ENCODE measurements around the gene SLC25A48.

Gene SLC25A48, protein sequence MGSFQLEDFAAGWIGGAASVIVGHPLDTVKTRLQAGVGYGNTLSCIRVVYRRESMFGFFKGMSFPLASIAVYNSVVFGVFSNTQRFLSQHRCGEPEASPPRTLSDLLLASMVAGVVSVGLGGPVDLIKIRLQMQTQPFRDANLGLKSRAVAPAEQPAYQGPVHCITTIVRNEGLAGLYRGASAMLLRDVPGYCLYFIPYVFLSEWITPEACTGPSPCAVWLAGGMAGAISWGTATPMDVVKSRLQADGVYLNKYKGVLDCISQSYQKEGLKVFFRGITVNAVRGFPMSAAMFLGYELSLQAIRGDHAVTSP

GRCh38 chr5:135834639-135835529 is at the start of gene SLC25A48:
SLC25A48 (plus strand) TSS chr5:135834663; CDS start chr5:135834848, 185 bp downstream.
- DNase-seq, result no peak

- no peak for DNase-seq
Observed at GRCh38 chr5:135800656-135801055, 33.8 kb upstream of the SLC25A48 start.

DNA sequence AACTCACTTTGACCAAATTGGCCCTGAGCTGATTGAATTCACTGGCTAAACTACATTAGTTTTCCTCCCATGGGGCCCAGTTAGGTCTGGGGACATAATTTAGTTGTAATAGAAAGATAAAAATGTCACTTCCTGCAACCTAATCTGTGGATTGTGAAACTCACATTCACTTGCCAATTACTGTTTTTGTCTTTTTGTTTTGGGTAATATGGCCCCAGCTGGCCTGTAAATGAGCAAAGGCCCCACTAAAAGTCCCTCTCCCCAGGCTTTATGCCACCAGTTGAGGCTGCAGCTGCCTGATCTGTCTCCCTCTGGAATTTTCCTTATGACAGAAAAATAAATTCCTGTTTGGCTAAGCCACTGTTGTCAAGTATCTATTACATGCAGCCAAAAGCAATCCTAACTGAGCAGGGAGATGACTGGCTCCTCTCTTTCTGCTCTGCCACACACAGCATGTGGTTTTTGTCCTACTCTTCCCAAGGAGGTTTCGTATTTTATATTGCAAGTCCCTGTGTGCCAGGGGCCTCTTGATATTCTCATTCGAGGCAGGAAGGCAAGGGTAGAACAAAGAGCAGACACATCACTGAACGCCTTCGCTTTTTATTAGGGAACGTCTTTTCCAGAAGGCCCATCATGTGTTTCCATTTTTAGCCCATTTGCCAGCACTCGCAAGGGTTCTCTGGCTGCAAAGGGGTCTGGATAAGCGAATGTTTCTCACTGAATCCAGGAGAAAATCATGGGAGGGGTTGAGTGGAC is 24.1 kb upstream of the SLC25A48 start:
- no peak for DNase-seq

- DNase-seq, result no peak
Observed at GRCh38 chr5:135811007-135811406, 23.5 kb upstream of the SLC25A48 start.

DNA sequence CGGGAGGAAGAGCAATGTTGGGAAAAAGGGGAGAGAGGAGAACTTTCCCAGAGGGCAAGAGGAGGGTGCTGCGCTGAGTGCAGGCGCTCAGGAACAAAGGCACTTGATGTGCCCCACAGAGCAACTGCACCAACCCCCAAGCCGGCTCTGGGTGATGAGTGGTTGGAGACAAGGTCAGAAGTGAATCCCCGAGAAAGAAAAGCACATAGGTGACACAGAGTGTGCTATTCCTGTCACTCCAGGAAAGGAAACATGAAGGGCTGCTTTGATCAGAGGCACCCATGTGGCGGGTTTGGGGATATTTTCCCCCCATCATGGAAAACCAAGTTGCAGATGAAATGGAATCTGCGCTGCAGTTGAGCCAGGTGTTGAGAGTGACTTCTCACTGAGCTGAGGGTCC is 20.7 kb upstream of the SLC25A48 start:
- DNase-seq, result no peak

DNA sequence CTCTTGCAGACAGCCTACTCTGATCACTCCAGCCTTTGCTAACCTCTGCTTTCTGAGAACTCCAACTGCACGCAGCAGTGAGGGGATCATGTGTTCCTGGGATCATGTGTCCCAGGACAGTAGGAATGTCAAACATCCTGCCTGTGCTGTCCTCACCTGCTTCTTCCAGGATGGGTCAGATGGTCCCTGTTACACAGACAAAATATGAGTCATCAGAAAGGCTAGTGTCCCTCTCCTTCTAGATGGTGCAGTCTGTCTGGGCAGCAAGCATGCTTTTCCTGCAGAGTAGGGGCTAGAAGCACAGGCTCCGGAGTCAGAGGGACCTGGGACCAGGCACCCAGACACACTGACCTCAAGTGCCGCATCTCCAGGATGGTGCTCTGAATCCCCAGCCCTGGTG is 20.1 kb upstream of the SLC25A48 start:
- DNase-seq, result no peak

DNA sequence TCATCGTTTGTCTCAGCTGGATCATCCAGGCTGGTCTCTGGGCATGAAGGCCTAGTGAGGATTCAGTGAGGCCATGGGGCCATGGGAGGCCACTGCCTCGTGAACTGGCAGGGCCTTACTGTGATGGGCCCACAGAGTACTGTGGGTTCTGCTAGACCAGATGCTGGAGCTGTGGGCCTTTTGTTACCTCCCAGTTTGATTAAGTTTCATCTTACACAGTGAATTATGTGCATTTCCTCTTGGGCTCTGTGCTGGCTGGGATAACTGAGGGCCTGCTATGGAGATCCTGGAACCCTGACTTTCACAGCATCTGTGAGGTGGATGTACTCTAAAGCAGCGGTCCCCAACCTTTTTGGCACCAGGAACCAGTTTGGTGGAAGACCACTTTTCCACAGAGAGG is 19.7 kb upstream of the SLC25A48 start:
- DNase-seq, result no peak

- no peak for DNase-seq
Observed at GRCh38 chr5:135821061-135821801, 13.2 kb upstream of the SLC25A48 start.

GRCh38 chr5:135821802-135822201 is 12.7 kb upstream of the SLC25A48 start:
- DNase-seq, result no peak

DNA sequence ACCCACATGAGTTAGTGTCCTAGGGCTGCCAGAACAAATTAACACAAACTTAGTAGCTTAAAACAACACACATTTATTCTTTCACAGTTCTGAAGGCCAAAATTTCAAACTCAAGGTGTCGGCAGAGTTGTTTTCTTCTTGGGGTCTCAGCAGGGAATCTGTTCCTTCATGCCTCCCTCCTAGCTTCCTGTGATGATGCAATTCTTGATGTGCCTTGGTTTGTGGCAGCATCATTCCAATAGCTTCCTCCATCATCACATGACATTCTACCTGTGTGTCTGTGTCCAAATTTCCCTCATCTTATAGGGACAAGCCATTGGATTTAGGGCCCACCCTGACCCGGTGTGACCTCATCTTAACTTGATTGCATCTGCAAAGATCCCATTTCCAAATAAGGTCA is 12.2 kb upstream of the SLC25A48 start:
- no peak for DNase-seq

GRCh38 chr5:135822959-135823358 is 11.5 kb upstream of the SLC25A48 start:
- no peak for DNase-seq

- DNase-seq, result no peak
Observed at GRCh38 chr5:135823881-135824280, 10.6 kb upstream of the SLC25A48 start.

DNA sequence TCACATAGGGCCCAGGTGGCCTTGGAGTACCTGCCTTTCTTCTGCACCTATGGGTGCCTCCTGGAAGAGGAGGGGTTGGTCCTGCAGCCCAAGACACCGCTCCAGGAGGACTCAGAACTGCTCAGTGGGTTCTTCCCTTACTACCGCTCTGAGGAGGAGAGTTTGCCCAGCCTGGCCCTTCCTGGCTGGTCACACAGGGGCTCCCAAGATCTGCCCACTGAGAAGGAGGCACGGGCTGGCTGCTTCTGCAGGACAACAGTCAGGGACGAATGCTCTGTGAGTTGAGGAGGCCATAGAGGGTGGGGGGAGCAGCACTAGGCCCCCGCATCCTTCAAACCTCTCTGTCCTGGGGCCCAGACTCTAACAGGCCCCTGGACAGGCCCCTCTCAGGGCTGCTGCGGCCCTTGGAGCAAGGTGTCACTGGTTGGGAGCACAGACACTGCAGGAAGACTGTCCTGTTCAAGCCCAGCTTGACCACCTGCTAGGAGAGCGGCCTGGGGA is 9.9 kb upstream of the SLC25A48 start:
- no peak for DNase-seq

GRCh38 chr5:135825373-135826220 is 8.9 kb upstream of the SLC25A48 start:
- no peak for DNase-seq

- DNase-seq, result no peak
Observed at GRCh38 chr5:135826221-135826525, 8.3 kb upstream of the SLC25A48 start.

DNA sequence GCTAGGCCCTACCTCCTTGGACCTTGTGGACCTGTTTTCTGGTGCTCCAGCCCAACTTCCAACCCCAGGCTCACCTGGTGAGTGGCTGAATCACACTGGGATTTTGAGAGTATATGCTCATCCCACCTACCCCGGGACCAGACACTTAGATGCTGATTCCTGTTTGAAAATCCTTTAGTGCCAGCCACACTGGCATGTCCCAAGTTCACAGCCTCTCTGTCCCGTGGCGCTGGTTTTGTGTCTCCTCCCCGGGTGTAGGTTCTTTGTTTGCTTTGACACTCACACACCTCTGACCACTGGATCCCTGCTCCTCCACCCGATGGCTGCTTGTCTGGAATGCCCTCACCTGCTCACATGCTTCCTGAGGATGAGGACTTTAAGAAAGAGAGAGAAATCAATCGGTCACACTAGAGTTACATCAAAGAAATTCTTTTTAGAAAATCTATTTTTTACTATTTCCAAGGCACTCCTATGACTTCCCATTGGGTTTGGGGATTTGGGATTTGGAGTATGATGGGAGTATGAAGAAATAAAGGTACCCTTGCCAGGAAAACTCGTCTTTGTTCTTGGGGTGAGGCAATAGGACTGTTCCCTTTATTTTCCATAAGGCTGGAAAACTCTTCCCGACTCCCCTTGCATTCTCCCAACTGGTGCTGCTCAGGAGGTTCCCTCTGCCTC is 7.3 kb upstream of the SLC25A48 start:
- no peak for DNase-seq

DNA sequence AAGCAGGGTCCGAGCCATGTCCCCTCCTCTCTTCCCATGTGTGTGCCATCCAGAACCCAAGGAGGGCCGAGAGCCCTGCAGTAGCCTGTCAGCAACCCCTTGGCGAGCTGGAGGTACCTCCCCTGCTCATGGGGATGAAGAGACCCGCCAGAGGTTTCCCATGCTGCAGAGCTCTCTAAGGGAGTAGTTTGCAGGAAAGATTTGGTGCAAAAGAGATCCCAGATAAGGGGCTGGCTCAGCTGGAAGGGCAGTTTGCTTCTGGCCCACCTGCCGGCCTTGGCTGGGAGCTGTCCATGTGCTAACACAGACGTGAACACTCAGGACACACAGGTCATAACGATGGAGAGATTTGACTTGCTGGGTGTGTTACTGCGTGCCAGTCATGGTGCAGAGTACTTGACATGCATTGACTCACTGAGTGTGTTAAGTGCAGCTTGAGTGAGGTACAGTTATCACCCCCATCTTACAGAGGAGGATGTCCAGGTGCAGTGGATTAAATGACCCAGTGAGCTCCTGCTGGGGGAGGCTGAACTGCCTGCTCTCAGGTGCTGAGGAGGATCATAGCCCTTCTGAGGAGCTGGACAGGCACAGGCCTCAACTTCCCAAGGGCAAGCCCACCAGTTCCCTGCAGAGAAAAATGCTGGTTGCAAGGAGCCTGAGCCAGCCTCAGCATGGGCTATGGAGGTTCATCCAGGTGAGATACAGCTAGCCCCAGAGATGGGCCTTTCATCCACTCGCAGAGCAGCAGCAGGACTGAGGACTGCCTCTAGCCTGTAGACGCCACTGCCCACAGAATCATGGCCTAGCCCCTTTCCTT is 6.3 kb upstream of the SLC25A48 start:
- DNase-seq, result no peak

DNA sequence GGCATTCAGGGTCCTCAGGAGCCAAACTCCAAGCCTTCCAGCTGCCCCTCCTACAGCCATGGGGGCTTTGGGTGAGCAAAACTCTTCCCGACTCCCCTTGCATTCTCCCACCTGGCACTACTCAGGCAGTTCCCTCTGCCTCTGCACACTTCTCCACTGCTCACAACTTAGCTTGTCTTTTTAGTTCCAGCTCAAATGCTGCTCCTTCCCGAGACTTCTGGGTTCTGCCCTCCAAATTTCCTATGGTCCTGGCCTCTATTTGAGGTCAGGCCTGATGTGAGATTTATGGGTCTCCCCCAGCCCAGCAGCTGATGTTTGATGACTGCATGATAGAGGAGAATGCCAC is 5.7 kb upstream of the SLC25A48 start:
- DNase-seq, result no peak

DNA sequence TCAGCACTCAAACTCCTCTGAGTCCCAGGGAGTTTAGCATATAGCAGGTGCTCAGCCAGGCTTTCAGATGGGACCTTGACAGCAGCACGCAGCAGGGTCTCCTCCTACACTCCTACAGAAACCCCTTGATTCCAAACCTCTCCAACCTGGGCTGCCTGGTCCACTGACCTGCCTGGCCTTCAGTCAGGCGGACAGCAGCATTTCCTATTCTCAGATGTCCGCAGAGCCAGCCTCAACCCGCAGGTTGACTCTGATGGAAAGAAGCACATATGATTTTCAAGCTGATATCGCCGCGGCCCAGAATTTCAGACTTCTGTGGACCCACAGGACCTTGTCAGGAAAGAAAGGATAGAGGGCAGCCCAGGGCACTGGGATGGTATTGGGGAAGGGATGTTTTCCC is 5.3 kb upstream of the SLC25A48 start:
- no peak for DNase-seq

- no peak for DNase-seq
Observed at GRCh38 chr5:135829681-135830383, 4.6 kb upstream of the SLC25A48 start.
